ENCODE measurements around the gene PAX8.

GRCh38 chr2:113169586-113169985 is 109.1 kb downstream of the PAX8 start:
- TF ChIP-seq CTCF (conservative IDR thresholded peaks at IDR 0.05; ENCODE audit: low read length), result no peak
- TF ChIP-seq EZH2phosphoT487 (IDR thresholded peaks at IDR 0.05; ENCODE audit: borderline replicate concordance), result no peak
